GM12865 (cell line): ENCODE measurements around the gene SLC35D1.
"Not testable (repeated sequence)": the region's sequence is repeated elsewhere in the genome, so short reads cannot be mapped to it uniquely, and the experiment has no call there.

Experiments used
- DNase-seq: peaks from one replicate; pipeline ENCODE4 v3.0.0; 2010; ENCODE audit warnings: low read depth
- H3K4me3 ChIP-seq: 2 replicates; pipeline ENCODE4 v1.5.1; 2011; ENCODE audit warnings: mild to moderate bottlenecking, low read depth, low read length, control low read depth
- CTCF ChIP-seq: IDR thresholded peaks from 2 replicates; pipeline ENCODE4 v1.5.1; 2011; ENCODE audit warnings: low read length, control low read depth, low read depth, inconsistent platforms; ENCODE audit not compliant: insufficient read depth; ENCODE audit errors: missing control alignments

Gene SLC35D1

GRCh38 chr1:67088440-67088839, 34.5 kb upstream of the SLC35D1 start:
- TF ChIP-seq CTCF: no peak
- H3K4me3 ChIP-seq: no peak overlapping the region
- no peak for DNase-seq

GRCh38 chr1:67085326-67085725, 31.4 kb upstream of the SLC35D1 start:
- TF ChIP-seq CTCF: no peak
- DNase-seq: no peak
- H3K4me3 ChIP-seq: no peak overlapping the region

GRCh38 chr1:67084765-67085318, 30.9 kb upstream of the SLC35D1 start:
- no peak for DNase-seq
- no peak for TF ChIP-seq CTCF
- no peak overlapping the region for H3K4me3 ChIP-seq

- no peak for DNase-seq
- TF ChIP-seq CTCF: no peak
- no peak overlapping the region for H3K4me3 ChIP-seq
Observed at GRCh38 chr1:67078291-67078690, 24.3 kb upstream of the SLC35D1 start.

GRCh38 chr1:67077593-67077992, 23.6 kb upstream of the SLC35D1 start:
- DNase-seq: no peak
- no peak for TF ChIP-seq CTCF
- H3K4me3 ChIP-seq: no peak overlapping the region

- no peak overlapping the region for H3K4me3 ChIP-seq
- no peak for TF ChIP-seq CTCF
- DNase-seq: no peak
Observed at GRCh38 chr1:67072749-67073148, 18.8 kb upstream of the SLC35D1 start.

GRCh38 chr1:67067655-67068054, 13.7 kb upstream of the SLC35D1 start:
- not testable (repeated sequence) for DNase-seq, H3K4me3 ChIP-seq
